GM19467 (cell line): Measurements from ENCODE around the gene CDKN2B-AS1.
"Not testable (repeated sequence)": the region's sequence is repeated elsewhere in the genome, so short reads cannot be mapped to it uniquely, and the experiment has no call there.

ENCODE experiments used
- ATAC-seq: cut with Tn5 transposase; IDR thresholded peaks from one replicate; pipeline ENCODE4 v1.9.1; 2021; ENCODE audit warnings: mild to moderate bottlenecking, moderate library complexity; ENCODE audit not compliant: unreplicated experiment

CDKN2B-AS1 gene

DNA sequence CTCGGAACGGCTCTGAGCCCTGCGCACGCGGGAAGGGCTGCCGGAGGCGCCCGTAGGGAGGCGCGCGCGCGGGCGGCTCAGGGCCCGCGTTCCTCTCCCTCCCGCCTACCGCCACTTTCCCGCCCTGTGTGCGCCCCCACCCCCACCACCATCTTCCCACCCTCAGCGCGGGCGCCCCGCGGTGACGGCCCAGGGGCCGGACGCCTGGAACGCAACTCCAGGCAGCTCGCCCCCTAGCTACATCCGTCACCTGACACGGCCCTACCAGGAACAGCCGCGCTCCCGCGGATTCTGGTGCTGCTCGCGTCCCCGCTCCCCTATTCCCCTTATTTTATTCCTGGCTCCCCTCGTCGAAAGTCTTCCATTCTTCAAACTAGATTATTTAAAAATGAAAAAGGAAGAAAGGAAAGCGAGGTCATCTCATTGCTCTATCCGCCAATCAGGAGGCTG, at the start of gene CDKN2B-AS1:
Gene CDKN2B-AS1 (plus strand): TSS at position 236 of the 450 bp plus-strand sequence.
- ATAC-seq: peak; percentile 42

DNA sequence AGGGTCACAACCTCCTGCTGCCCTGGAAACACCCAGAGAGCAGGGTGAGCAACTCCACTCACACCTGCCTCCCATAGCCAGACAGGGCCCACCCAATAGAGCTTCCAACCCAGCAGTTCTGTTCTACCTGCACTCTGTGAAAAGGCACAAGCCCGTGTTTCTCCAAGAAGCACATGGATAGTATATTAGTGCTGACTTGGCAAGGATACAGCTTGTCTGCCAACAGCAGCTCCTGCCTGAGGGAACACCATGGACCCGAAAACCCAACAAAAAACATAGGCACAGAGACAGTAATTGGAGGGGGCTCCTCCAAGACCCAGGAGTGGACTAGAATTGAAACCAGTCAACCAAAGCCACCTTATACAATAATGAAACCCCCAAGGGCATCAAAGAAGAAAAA, 49.0 kb upstream of the CDKN2B-AS1 start:
- no peak for ATAC-seq

DNA sequence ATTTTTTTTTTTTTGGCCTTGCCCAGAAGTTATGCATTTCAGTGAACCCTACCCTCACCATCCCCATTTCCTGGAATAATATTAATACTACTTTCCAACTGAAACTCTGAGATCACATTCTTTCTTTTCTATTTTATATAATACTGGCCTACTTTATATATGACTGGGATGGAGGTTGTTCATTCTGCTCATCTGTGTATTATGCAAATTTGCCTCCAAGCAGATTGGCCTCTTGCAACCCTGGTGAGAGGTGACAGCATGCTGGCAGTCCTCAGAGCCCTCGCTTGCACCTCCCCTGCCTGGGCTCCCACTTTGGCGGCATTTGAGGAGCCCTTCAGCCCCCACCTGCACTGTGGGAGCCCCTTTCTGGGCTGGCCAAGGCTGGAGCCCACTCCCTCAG, 35.8 kb upstream of the CDKN2B-AS1 start:
- ATAC-seq: no peak

DNA sequence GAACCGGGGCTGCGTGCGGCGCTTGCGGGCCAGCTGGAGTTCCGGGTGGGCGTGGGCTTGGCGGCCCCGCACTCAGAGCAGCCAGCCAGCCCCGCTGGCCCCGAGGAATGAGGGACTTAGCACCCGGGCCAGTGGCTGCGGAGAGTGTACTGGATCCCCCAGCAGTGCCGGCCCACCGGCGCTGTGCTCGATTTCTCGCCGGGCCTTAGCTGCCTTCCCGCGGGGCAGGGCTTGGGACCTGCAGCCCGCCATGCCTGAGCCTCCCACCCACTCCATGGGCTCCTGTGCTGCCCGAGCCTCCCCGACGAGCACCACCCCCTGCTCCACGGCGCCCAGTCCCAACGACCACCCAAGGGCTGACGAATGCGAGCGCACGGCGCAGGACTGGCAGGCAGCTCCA, 35.3 kb upstream of the CDKN2B-AS1 start:
- ATAC-seq: not testable (repeated sequence)

DNA sequence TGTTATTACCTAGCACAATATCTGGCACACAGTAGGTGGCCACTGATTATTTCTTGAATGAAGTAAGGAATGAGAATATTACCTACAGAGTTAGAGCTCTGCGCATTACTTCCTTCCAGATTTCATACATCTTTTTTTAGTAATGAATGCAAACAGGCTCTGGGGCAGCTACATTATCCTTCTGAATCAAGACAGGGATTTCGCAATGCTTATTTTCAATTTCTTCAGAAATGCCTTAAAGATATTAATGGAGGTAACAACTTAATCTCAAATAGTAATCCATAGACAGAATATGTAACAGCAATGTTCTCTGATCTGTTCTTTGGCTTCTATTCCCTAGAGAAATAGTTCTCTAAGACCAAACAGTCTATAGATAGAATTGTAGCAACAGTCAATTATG, 33.0 kb upstream of the CDKN2B-AS1 start:
- no peak for ATAC-seq

DNA sequence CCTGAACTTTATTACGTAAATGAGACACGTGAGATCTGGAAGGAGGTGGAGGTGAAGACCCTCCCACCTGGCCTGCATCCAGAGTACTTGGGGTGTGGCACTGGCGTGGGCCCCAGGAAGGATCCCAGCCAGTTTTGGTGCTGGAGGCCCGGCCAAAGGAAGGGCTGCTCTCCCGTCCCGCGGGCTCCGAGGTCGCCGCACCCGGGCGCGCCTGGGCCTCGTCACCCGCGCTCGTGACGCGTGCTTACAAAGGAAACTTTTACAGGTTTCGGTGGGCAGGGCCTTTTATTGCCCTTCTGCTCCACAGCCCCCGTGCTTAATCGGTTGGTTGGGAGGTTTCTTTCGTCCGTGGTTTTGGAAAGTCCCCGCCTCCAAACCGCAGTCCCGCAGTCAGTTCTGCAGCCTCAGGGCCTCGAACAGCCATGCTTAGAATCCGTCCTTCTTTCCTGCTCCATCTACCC, 29.6 kb upstream of the CDKN2B-AS1 start:
- ATAC-seq: peak; percentile 44

DNA sequence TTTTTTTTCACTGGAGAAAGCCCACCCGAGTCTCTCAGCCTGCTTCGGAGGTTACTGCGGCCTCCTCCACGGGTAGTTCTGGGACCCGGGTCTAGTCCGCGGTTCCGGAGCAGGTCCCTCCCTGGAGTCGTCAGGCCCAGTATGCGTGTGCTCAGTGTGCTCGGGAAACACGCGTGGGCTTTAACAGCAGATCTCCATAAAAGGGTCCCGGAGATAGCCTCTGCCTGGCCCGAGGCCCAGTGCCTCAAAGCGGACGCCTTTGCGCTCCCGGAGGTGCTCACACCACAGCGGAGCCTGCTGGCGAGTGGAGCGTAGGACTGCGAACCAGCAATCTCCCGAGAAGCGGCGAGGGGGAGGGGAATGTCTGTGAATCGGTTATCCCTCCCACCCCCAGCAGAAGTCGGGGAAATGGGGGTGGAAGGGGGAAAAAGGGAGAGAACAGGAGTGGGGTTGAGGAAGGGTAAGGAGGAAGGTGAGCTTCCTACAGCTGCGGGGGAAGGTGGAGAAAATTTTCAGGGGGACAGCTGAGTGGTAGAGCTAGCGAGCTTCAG, 29.1 kb upstream of the CDKN2B-AS1 start:
- ATAC-seq: peak; percentile 86

DNA sequence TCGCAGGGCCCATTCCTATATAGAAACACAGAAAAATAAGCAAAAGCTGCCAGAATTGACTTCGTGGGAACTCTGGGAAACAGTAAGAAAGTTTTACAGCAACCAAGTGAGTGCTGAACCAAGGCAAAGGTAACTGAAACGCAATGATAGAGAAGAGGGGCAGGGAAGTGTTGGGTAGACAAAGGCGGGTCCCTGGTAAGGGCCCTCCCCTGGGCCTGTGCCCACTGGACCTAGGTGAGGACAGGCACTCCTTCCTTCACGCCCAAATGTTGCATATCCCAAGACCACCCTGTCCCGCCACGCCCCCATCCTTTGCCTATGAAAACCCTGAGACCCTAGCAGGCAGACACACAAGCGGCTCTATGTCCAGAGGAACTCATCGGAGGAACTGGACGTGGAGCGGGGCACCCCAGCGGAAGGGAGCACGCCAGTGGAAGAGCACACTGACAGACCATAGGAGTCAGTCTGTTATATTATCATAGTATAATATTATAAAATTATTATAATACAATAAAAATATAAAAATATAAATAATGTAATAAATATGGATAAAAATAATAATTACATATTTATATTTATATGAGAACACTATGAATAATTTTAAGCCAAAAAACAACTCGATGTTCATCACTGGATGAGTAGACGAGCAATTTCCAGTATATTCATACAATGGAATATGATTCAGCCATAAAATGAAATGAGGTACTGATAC, 28.3 kb upstream of the CDKN2B-AS1 start:
- ATAC-seq: no peak

DNA sequence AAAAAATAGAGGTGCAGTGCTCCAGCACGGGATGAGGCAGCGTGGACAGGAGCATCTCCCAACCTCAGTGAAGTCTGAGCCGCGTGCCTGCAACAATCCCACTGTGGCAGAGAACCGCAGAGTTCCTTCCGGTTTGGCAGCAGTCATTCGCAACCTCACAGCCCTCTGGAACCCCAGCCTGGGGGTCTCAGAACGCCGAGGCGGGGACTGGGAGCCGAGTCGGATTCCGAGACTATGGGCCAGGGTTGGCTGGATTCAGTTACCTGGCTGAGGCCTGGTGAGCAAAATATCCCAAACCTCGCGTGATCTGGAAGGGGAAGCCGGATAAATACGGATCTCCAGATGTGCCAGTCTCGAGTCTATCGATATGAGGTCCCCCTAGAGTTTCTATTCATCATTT, 27.4 kb upstream of the CDKN2B-AS1 start:
- ATAC-seq: no peak

DNA sequence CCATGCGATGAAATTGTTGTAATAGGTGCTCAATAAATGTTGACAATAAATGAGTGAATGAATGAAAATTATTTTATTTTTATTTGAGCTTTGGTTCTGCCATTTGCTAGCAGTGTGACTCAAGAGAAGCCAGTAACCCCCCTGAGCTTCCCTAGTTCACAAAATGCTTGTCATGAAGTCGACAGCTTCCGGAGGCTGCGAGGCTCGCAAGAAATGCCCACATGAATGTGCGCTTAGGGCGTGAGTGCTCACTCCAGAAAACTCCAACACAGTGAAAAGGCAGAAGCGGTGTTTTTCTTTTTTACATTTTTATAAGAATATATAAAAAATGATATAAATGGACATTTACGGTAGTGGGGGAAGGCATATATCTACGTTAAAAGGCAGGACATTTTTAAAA, 26.9 kb upstream of the CDKN2B-AS1 start:
- ATAC-seq: no peak

DNA sequence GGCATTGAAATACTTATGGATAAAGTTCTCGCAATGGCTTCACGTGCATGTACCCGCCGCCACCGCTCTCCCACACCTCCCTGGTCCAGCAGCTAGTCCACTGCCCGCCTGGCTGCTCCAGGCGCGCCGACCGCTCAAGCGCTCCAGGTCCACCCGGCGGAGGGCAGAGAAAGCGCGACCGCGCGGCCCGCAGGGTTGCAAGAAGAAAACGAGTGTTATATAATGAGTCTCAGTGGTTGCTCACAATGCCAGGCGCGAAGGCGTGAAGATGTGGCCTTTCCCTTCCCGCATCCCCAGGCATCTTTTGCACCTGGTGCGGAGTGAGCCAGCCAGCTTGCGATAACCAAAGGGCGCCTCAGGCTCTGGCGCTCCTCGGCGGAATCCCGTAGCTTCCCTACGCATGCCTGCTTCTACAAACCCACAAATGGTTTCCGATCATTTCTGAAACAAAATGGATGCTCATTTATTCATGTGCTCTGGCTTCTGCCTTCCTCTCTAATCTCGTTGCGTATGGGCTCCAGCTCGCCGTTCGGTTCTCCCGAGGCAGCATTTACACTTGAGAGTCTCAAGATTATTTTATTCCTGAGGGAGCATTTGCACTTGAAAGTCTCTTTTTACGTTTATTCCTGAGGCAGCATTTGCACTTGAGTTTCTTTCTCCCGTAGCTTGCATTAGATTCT, 26.1 kb upstream of the CDKN2B-AS1 start:
- no peak for ATAC-seq

DNA sequence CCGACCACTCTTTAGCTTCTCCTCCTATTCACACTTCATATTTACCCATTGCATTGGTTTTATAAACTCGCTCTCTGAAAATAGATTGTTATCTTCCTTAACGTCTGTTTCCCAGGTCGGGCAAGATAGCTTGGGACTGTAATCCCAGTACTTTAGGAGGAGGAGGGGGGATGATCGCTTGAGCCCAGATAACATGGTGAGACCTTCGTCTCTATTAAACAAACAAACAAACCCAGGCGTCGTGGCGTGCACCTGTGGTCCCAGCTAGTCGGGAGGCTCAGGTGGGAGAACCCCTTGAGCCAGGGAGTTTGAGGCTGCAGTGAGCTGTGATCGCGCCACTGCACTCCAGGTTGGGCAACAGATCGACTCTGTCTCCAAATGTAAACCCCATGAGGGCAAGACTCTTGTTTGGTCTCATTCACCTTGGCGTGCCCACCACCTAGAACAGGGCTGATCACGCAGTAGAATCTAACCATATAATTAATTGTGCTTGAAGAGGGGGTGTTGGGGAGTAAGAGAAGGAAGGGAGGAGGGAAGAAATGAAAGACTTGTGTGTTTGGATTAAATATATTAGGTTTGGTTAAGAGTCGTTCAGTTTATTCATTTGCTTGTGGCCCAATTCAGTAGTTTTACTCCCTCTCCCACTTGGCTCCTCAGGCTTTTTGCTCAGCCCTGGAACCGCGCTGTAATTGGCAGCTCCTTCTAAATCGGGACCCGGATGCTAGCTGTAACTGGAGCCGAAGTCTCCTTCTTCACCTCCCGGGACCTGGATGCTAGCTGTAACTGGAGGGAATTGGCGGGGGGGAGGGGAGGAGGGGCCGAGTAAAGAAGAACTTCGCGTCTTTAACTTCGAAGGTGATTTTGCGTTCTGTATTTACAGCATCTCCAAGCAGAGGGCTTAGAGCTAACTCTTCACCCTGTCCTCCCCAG, 25.3 kb upstream of the CDKN2B-AS1 start:
- ATAC-seq: no peak

DNA sequence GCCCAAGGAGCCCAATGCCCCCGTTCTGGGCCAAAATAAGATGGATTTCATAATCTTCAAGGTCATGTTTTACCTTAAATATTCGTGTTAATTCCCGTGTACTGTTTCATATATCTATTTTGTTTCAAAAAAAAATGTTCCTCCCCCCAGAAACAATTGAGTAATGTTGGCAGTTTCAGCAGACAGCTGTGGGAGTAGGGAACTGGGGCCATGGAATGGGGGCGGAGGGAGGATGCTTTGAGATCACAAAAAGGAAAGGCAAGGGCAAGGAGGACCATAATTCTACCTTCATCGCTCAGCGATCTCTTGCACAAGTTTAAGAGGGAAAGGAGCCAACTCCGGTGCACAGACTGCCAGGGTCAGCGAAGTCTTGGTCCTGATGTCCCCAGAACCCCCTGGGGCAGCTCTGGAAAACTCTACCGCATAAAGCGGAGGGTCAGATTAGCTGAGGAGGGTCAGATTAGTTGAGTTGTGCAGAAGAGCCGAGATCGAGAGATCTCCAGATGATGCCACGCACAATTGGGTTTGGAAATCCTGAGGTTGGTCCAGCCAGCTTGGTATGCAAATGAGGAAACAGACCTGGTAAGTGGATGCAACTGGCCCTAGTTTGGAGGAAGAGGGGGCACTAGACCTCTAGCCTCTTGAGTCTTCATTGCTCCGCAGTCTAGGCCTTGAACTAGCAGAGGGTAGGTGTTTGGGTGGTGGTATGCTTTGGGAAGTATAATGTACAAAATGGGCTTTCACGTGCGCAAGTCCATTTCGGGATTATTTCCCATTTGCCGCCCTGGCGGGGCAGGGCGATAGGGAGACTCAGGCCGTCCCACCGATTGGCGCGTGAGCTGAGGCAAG, 24.4 kb upstream of the CDKN2B-AS1 start:
- no peak for ATAC-seq

DNA sequence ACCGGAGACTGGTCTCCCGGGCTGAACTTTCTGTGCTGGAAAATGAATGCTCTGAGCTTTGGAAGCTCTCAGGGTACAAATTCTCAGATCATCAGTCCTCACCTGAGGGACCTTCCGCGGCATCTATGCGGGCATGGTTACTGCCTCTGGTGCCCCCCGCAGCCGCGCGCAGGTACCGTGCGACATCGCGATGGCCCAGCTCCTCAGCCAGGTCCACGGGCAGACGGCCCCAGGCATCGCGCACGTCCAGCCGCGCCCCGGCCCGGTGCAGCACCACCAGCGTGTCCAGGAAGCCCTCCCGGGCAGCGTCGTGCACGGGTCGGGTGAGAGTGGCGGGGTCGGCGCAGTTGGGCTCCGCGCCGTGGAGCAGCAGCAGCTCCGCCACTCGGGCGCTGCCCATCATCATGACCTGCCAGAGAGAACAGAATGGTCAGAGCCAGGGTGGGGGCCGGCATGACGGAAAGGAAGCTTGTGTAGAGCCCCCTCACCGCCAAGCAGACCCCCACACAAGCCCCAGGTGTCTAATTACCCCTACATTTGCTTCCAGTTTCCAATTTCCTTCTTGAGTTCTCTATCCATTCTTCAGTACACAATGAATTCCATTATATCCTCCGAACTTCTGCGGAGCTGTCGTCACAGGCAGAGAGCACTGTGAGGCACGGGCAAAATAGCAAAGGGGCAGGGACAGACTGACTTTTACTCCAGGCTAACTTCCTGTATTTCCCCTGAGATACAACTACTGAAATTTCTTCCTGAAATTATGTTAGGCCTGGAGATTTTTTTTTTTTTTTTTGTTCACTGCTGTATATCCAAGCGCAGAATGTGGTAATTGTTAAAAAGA, 23.6 kb upstream of the CDKN2B-AS1 start:
- ATAC-seq: no peak

DNA sequence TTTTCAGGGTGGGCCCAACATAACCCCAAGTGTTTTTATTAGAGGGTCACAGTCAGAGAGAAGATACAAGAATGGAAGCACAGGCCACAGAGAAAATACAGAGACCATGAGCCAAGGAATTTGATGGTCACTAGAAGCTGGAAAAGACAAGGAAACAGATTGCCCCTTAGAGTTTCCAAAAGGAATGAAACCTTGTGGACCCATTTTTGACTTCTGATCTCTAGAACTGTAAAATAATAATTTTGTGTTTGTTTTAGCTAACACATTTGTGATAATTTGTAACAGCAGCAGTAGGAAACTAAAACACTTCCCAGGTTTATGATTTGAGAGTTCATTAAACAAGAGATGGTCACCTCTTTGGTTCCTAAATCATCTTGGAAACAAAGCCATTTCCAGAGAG, 22.2 kb upstream of the CDKN2B-AS1 start:
- ATAC-seq: no peak

DNA sequence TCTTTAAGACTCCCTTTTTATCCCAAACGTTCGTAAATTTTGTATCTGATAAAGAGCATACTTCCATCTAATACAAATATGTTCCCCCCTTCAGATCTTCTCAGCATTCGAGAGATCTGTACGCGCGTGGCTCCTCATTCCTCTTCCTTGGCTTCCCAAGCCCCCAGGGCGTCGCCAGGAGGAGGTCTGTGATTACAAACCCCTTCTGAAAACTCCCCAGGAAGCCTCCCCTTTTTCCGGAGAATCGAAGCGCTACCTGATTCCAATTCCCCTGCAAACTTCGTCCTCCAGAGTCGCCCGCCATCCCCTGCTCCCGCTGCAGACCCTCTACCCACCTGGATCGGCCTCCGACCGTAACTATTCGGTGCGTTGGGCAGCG, 20.3 kb upstream of the CDKN2B-AS1 start:
- no peak for ATAC-seq

DNA sequence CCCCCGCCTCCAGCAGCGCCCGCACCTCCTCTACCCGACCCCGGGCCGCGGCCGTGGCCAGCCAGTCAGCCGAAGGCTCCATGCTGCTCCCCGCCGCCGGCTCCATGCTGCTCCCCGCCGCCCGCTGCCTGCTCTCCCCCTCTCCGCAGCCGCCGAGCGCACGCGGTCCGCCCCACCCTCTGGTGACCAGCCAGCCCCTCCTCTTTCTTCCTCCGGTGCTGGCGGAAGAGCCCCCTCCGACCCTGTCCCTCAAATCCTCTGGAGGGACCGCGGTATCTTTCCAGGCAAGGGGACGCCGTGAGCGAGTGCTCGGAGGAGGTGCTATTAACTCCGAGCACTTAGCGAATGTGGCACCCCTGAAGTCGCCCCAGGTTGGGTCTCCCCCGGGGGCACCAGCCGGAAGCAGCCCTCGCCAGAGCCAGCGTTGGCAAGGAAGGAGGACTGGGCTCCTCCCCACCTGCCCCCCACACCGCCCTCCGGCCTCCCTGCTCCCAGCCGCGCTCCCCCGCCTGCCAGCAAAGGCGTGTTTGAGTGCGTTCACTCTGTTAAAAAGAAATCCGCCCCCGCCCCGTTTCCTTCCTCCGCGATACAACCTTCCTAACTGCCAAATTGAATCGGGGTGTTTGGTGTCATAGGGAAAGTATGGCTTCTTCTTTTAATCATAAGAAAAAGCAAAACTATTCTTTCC, 19.7 kb upstream of the CDKN2B-AS1 start:
- ATAC-seq: peak; percentile 52

DNA sequence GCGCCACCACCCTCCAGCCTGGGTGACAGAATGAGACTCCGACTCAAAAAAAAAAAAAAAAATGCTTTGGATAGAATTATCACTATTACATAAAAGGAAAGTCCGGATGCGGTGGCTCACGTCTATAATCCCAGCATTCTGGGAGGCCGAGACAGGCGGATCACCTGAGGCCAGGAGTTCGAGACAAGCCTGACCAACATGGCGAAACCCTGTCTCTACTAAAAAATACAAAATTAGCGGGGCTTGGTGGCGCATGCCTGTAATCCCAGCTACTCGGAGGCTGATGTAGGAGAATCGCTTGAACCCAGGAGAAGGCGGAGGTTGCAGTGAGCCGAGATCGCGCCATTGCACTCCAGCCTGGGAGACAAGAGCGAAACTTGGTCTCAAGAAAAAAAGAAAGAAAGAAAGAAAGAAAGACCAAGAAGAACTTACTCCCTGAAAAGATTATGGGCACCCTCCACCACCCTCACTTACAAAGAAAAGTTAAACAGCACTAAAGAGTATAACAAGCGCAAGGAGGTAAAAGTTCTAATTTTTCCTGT, 18.2 kb upstream of the CDKN2B-AS1 start:
- ATAC-seq: no peak
